ENCODE measurements around the gene DTD2. TPM values are rescaled to one million over a fixed set of nuclear protein-coding genes. Genes with fewer than 3 reads are reported as not detected.

The DTD2 gene
- total and polyA plus RNA-seq, 2 of the 4 experiments (the other 2 are of a cell fraction), result 16.9 to 24.9 TPM

DNA sequence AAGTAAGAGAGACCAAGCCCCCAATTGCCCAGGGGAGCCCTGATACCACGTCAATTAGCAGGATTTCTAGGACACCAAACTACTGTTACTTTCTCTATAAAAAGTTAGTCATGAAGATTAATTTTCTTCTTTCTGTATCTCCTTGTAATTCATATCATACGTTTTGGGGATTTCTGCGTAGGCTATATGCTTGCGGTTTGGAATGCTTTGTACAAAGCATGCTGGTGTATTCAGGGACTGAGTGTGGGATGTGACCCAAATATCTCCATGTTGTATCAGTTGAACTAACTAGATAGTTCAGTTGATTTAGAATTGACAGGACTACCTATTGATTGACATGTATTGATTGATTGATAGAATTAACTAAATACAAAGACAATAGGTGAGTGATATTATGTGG is 22.9 kb upstream of the DTD2 start:
- no peak overlapping the region for H3K4ac ChIP-seq (ENCODE audit: low read depth, low read length)
- H3K4me3 ChIP-seq (ENCODE audit: insufficient read depth, low read depth, low read length), result no peak overlapping the region
- intact Hi-C loops (cut with micrococcal nuclease) (no loop called here), in situ Hi-C loops (cut with MboI; ENCODE audit: low sequenced_read_pairs) (no loop called here), dilution Hi-C loops (cut with HindIII; ENCODE audit: low sequenced_read_pairs, unreplicated experiment) (no loop called here)
- no peaks in the 10 kb centered on the region for H3K4me1 ChIP-seq (ENCODE audit: control insufficient read depth, insufficient read depth, low read length)
- H3K9me3 ChIP-seq (ENCODE audit: control insufficient read depth, insufficient read depth, low read length), result no peaks in the 10 kb centered on the region
- no peak overlapping the region for H2AK5ac ChIP-seq (ENCODE audit: low read depth, low read length)
- H4K5ac ChIP-seq (ENCODE audit: low read depth, low read length), result no peak overlapping the region
- no peak overlapping the region for H3K23ac ChIP-seq (ENCODE audit: low read depth, low read length)
- POLR2A ChIA-PET (ENCODE audit: unreplicated experiment), result no interaction called here
- H3K14ac ChIP-seq (replicated peaks; ENCODE audit: low read depth, low read length), result no peak overlapping the region
- H2AK9ac ChIP-seq (replicated peaks; ENCODE audit: low read depth, low read length, poor library complexity), result no peak overlapping the region
- no peak overlapping the region for H4K8ac ChIP-seq (ENCODE audit: low read depth in 2 of 2, low read length in 2 of 2)
- H4K91ac ChIP-seq (ENCODE audit: insufficient read depth, low read depth, low read length), result no peak overlapping the region
- no peak overlapping the region for H3K4me2 ChIP-seq (ENCODE audit: low read depth, low read length)
- H4K20me1 ChIP-seq (ENCODE audit: insufficient read depth, low read length), result no peaks in the 10 kb centered on the region
- H3K36me3 ChIP-seq (ENCODE audit: control insufficient read depth, insufficient read depth, low read length), result no peaks in the 10 kb centered on the region
- no peak overlapping the region for H2BK5ac ChIP-seq (ENCODE audit: low read depth, low read length, poor library complexity, severe bottlenecking)
- CTCF ChIA-PET, result no interaction called here
- no peak overlapping the region for H2BK120ac ChIP-seq (ENCODE audit: low read depth, low read length)
- no peak overlapping the region for H2AFZ ChIP-seq (replicated peaks; ENCODE audit: low read length, poor library complexity)
- no CpG with 5 or more reads among the region's 4 CpGs for WGBS, 2 experiments (ENCODE audit: extremely low coverage in 2 of 2, insufficient read length in 1 of 2)
- no peak overlapping the region for H3K9ac ChIP-seq (ENCODE audit: low read depth, low read length)
- H3K27me3 ChIP-seq (ENCODE audit: control insufficient read depth, insufficient read depth, low read length), result peaks cover 8% of the 10 kb centered on the region
- no peaks in the 10 kb centered on the region for H3K79me1 ChIP-seq (ENCODE audit: low read depth in 1 of 2, low read length in 2 of 2)
- no peaks in the 10 kb centered on the region for H3K9me1 ChIP-seq (ENCODE audit: insufficient read depth, low read length)
- ATAC-seq (ENCODE audit: low read depth) (no peak), DNase-seq (no peak)
- H3K18ac ChIP-seq (ENCODE audit: low read depth, low read length), result no peak overlapping the region
- TF ChIP-seq BHLHE40 (IDR thresholded peaks at IDR 0.05; ENCODE audit: low read depth, low read length) (no peak), MAFK (IDR thresholded peaks at IDR 0.05; ENCODE audit: low read depth, low read length) (no peak), MAZ (IDR thresholded peaks at IDR 0.05; ENCODE audit: borderline replicate concordance, low read depth, low read length) (no peak), RAD21 (IDR thresholded peaks at IDR 0.05; ENCODE audit: low read length) (no peak), MXI1 (IDR thresholded peaks at IDR 0.05; ENCODE audit: borderline replicate concordance, low read depth, low read length) (no peak), POLR2A (IDR thresholded peaks at IDR 0.05; ENCODE audit: low read depth, low read length) (no peak), NFE2L2 (IDR thresholded peaks at IDR 0.05; ENCODE audit: low read depth, low read length) (no peak), RFX5 (IDR thresholded peaks at IDR 0.05; ENCODE audit: low read depth, low read length) (no peak), CEBPB (IDR thresholded peaks at IDR 0.05; ENCODE audit: low read depth, low read length) (no peak), RCOR1 (IDR thresholded peaks at IDR 0.05; ENCODE audit: insufficient replicate concordance, low read length) (no peak), SMC3 (IDR thresholded peaks at IDR 0.05; ENCODE audit: low read depth, low read length) (no peak), FOS (IDR thresholded peaks at IDR 0.05; ENCODE audit: low read depth, low read length) (no peak), CHD1 (IDR thresholded peaks at IDR 0.05; ENCODE audit: low read depth, low read length) (no peak)
- TF ChIP-seq, protein P1, sequence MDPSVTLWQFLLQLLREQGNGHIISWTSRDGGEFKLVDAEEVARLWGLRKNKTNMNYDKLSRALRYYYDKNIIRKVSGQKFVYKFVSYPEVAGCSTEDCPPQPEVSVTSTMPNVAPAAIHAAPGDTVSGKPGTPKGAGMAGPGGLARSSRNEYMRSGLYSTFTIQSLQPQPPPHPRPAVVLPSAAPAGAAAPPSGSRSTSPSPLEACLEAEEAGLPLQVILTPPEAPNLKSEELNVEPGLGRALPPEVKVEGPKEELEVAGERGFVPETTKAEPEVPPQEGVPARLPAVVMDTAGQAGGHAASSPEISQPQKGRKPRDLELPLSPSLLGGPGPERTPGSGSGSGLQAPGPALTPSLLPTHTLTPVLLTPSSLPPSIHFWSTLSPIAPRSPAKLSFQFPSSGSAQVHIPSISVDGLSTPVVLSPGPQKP (IDR thresholded peaks at IDR 0.05; ENCODE audit: borderline replicate concordance, low read depth, low read length), result no peak
- TF ChIP-seq, protein P2, sequence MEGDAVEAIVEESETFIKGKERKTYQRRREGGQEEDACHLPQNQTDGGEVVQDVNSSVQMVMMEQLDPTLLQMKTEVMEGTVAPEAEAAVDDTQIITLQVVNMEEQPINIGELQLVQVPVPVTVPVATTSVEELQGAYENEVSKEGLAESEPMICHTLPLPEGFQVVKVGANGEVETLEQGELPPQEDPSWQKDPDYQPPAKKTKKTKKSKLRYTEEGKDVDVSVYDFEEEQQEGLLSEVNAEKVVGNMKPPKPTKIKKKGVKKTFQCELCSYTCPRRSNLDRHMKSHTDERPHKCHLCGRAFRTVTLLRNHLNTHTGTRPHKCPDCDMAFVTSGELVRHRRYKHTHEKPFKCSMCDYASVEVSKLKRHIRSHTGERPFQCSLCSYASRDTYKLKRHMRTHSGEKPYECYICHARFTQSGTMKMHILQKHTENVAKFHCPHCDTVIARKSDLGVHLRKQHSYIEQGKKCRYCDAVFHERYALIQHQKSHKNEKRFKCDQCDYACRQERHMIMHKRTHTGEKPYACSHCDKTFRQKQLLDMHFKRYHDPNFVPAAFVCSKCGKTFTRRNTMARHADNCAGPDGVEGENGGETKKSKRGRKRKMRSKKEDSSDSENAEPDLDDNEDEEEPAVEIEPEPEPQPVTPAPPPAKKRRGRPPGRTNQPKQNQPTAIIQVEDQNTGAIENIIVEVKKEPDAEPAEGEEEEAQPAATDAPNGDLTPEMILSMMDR (conservative IDR thresholded peaks at IDR 0.05; ENCODE audit: low read depth, low read length), result no peak
- no peak overlapping the region for H2BK15ac ChIP-seq (ENCODE audit: low read depth, low read length)
- no peak overlapping the region for H3K56ac ChIP-seq (ENCODE audit: extremely low read depth, insufficient read depth, low read length)
- BruUV-seq (replicated peaks), result no TSS peak
- no peak overlapping the region for H2BK20ac ChIP-seq (ENCODE audit: low read depth, low read length)
- no peak overlapping the region for H3K27ac ChIP-seq (ENCODE audit: insufficient read depth, low read length)
